Suprapubic skin (tissue), 4 donors: ENCODE measurements around the gene ZMAT1. TPM values are rescaled to one million over a fixed set of nuclear protein-coding genes. Genes with fewer than 3 reads are reported as not detected.
"Not testable (repeated sequence)": the region's sequence is repeated elsewhere in the genome, so short reads cannot be mapped to it uniquely, and the experiment has no call there.

Experiments used
- DNase-seq, 2 donors: peaks; one replicate each; pipeline ENCODE4 v3.0.0-alpha.2; 2019; ENCODE audit warnings: low spot score in 2 of 2
- H3K27ac ChIP-seq: fragments of 200-600 bp; sonication (generic); one replicate; pipeline ENCODE4 v1.5.1; 2019
- H3K27me3 ChIP-seq: fragments of 200-600 bp; sonication (generic); one replicate; pipeline ENCODE4 v1.5.1; 2019
- H3K36me3 ChIP-seq: fragments of 200-600 bp; sonication (generic); one replicate; pipeline ENCODE4 v1.5.1; 2019
- H3K4me1 ChIP-seq: fragments of 200-600 bp; sonication (generic); one replicate; pipeline ENCODE4 v1.5.1; 2019
- H3K4me3 ChIP-seq: fragments of 200-600 bp; sonication (generic); one replicate; pipeline ENCODE4 v1.5.1; 2019; ENCODE audit warnings: mild to moderate bottlenecking
- H3K9me3 ChIP-seq: fragments of 200-600 bp; sonication (generic); one replicate; pipeline ENCODE4 v1.5.1; 2019
- CTCF ChIP-seq, 2 donors: fragments of 200-600 bp in 1 of 2; fragments of 450-650 bp in 1 of 2; sonication (generic) in 1 of 2; IDR thresholded peaks; one replicate each; pipeline ENCODE4 v1.5.1; 2016 to 2019; ENCODE audit warnings: antibody characterized with exemption in 2 of 2, mild to moderate bottlenecking in 1 of 2, moderate library complexity in 1 of 2
- EP300 ChIP-seq: sonication (generic); formaldehyde crosslinking; IDR thresholded peaks from one replicate; pipeline ENCODE4 v1.6.1; 2017; ENCODE audit warnings: antibody characterized with exemption
- POLR2A ChIP-seq, 2 donors: fragments of 450-650 bp; IDR thresholded peaks; one replicate each; pipeline ENCODE4 v1.6.1; 2017; ENCODE audit warnings: antibody characterized with exemption in 2 of 2, mild to moderate bottlenecking in 2 of 2, moderate library complexity in 2 of 2
- POLR2AphosphoS5 ChIP-seq, 3 donors: sonication (generic); formaldehyde crosslinking; IDR thresholded peaks; one replicate each; pipeline ENCODE4 v1.6.1; 2017; ENCODE audit warnings: antibody characterized with exemption in 3 of 3
- WGBS: methylation state at CpG from one replicate; pipeline ENCODE4 v1.1.5; 2018; 5-methylcytosine and 5-hydroxymethylcytosine counted together
- total RNA-seq, 4 donors: library from RNA; depleted of rRNA; stranded (reverse); fragments of >200 nt; gene quantifications; one replicate each; pipeline ENCODE4 v1.1.0, GENCODE V29; 2016

The ZMAT1 gene
- total RNA-seq: 1 to 10 TPM; 1.9 to 8.9 (median 3.0) TPM

GRCh38 chrX:101931488-101932248, at the start of gene ZMAT1:
ZMAT1 (minus strand) TSS chrX:101932027; CDS start chrX:101932008, 19 bp downstream.
- 51% methylated on average over 63 of the region's 74 CpGs for WGBS
- Histone ChIP-seq H3K27ac (peak within 1 kb of the TSS; percentile 95), H3K27me3 (no peaks in the 10 kb centered on the region), H3K4me3 (peak within 1 kb of the TSS; percentile 73), H3K9me3 (no peaks in the 10 kb centered on the region), H3K36me3 (no peaks in the 10 kb centered on the region), H3K4me1 (no peaks in the 10 kb centered on the region)
- peak; percentile 68 to 82 for TF ChIP-seq POLR2A (IDR thresholded peaks at IDR 0.05)
- peak in 2 of 3 donors; percentile 7 to 62 for TF ChIP-seq POLR2AphosphoS5 (IDR thresholded peaks at IDR 0.05)
- TF ChIP-seq EP300: no peak
- no peak for TF ChIP-seq CTCF (IDR thresholded peaks at IDR 0.05)
- DNase-seq: peak; percentile 95

- no peak for DNase-seq
- no peak overlapping the region for H3K4me3 ChIP-seq
- H3K36me3 ChIP-seq: no peaks in the 10 kb centered on the region
- H3K4me1 ChIP-seq: no peaks in the 10 kb centered on the region
- H3K9me3 ChIP-seq: no peaks in the 10 kb centered on the region
- H3K27me3 ChIP-seq: no peaks in the 10 kb centered on the region
- no peak for TF ChIP-seq CTCF (IDR thresholded peaks at IDR 0.05)
- TF ChIP-seq EP300: no peak
- TF ChIP-seq POLR2AphosphoS5 (IDR thresholded peaks at IDR 0.05): no peak
- TF ChIP-seq POLR2A (IDR thresholded peaks at IDR 0.05): no peak
- H3K27ac ChIP-seq: no peak overlapping the region
These were observed 45.3 kb upstream of the ZMAT1 start for GRCh38 chrX:101977106-101977505.

- no peak for DNase-seq
- no peaks in the 10 kb centered on the region for H3K9me3 ChIP-seq
These were observed 41.2 kb upstream of the ZMAT1 start for GRCh38 chrX:101973066-101973465.

GRCh38 chrX:101964923-101965539, 33.2 kb upstream of the ZMAT1 start:
- H3K4me3 ChIP-seq, DNase-seq, H3K9me3 ChIP-seq, H3K27ac ChIP-seq, H3K36me3 ChIP-seq, H3K27me3 ChIP-seq, H3K4me1 ChIP-seq: not testable (repeated sequence)
- WGBS: 31% methylated on average over 2 of the region's 2 CpGs

More at GRCh38 chrX:101973066-101973465, 41.2 kb upstream of the ZMAT1 start:
- no peaks in the 10 kb centered on the region for H3K27me3 ChIP-seq
- no peak overlapping the region for H3K4me3 ChIP-seq
- H3K4me1 ChIP-seq: no peaks in the 10 kb centered on the region
- H3K27ac ChIP-seq: no peak overlapping the region
- H3K36me3 ChIP-seq: no peaks in the 10 kb centered on the region
- TF ChIP-seq CTCF (IDR thresholded peaks at IDR 0.05): no peak
- TF ChIP-seq POLR2A (IDR thresholded peaks at IDR 0.05): no peak
- no peak for TF ChIP-seq EP300
- no peak for TF ChIP-seq POLR2AphosphoS5 (IDR thresholded peaks at IDR 0.05)

- 21% methylated on average over 1 of the region's 1 CpG for WGBS
- no peaks in the 10 kb centered on the region for H3K4me1 ChIP-seq
- H3K27ac ChIP-seq: no peak overlapping the region
- H3K27me3 ChIP-seq: no peaks in the 10 kb centered on the region
- TF ChIP-seq POLR2A (IDR thresholded peaks at IDR 0.05) (no peak), CTCF (IDR thresholded peaks at IDR 0.05) (no peak), POLR2AphosphoS5 (IDR thresholded peaks at IDR 0.05) (no peak), EP300 (no peak)
- no peaks in the 10 kb centered on the region for H3K9me3 ChIP-seq
- no peak for DNase-seq
- H3K36me3 ChIP-seq: no peaks in the 10 kb centered on the region
- H3K4me3 ChIP-seq: no peak overlapping the region
These were observed 26.3 kb upstream of the ZMAT1 start for GRCh38 chrX:101958139-101958538.
